ENCODE measurements around the gene CCDC92B. TPM values are rescaled to one million over a fixed set of nuclear protein-coding genes. Genes with fewer than 3 reads are reported as not detected.

Gene CCDC92B
- polyA plus RNA-seq, 1 donor from 2014 or later = 0.32 TPM

GRCh38 chr17:2697611-2698162 lies 51.8 kb downstream of the CCDC92B start:
- Histone ChIP-seq H3K9me3 (ENCODE audit: low read length) (no peaks in the 10 kb centered on the region), H3K27ac (ENCODE audit: low read length) (no peak overlapping the region), H3K9me2 (ENCODE audit: insufficient read depth, low read length) (no peaks in the 10 kb centered on the region), H4K20me1 (ENCODE audit: insufficient read depth) (no peaks in the 10 kb centered on the region), H3K36me3 (ENCODE audit: insufficient read depth, low read length) (no peaks in the 10 kb centered on the region), H3K79me2 (replicated peaks; ENCODE audit: insufficient read depth, low read length) (no peaks in the 10 kb centered on the region), H3K27me3 (ENCODE audit: insufficient read depth, low read depth, low read length) (no peaks in the 10 kb centered on the region), H3K4me3 (ENCODE audit: low read length) (no peak overlapping the region), H3K4me2 (ENCODE audit: low read length) (no peak overlapping the region), H3K9ac (ENCODE audit: low read length) (no peak overlapping the region), H3F3A (ENCODE audit: insufficient read depth, low read length, poor library complexity, severe bottlenecking) (no peaks in the 10 kb centered on the region), H2AFZ (ENCODE audit: low read depth, low read length) (no peak overlapping the region)
- TF ChIP-seq EZH2 (IDR thresholded peaks at IDR 0.05; ENCODE audit: borderline replicate concordance, insufficient read depth, low read length, poor library complexity, severe bottlenecking) (no peak), SMC3 (conservative IDR thresholded peaks at IDR 0.05; ENCODE audit: poor library complexity) (no peak), MXI1 (conservative IDR thresholded peaks at IDR 0.05; ENCODE audit: poor library complexity, severe bottlenecking) (no peak), POLR2AphosphoS5 (IDR thresholded peaks at IDR 0.05) (no peak)

DNA sequence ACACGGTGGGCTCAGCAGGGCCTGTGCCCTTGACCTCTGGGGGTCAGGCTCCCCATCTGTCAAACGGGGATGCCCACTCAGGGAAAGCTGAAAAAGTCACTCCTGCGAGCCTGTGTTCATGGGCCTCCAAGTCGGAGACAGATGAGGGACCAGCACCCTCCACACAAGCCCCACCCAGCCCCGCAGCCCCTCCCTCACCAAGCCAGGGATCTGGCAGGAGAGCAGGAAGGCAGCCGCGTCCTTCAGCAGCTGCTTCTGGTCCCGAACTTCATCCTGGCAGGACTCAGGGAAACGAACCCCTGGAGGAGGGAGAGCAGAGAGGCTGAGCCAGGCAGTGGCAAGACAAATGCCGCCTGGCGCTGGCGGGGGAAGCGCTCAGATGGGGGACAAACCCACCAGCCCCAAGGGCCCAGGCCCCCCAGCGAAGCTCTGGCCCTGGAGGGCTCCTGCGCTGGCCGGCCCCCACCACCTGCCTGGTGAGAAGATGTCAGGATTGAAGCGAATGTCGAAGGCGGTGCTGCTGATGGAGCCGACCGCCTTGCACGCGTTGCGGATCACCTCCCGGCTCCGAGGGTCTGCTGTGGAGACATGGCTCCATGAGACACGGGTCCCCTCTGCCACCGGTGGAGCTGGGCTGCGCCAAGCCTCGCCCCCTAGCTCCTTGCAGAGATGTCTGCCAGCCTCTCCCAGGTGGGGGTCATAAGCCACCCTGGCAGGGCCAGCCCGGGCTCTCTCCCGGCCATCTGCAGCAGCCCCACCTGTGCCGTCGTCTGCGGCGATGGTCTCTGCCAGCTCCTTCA lies 53.3 kb downstream of the CCDC92B start:
- no peaks in the 10 kb centered on the region for H3K36me3 ChIP-seq (ENCODE audit: insufficient read depth, low read length)
- no peaks in the 10 kb centered on the region for H3K27me3 ChIP-seq (ENCODE audit: insufficient read depth, low read depth, low read length)
- H2AFZ ChIP-seq (ENCODE audit: low read depth, low read length) = no peak overlapping the region
- no peak overlapping the region for H3K9ac ChIP-seq (ENCODE audit: low read length)
- H3K9me2 ChIP-seq (ENCODE audit: insufficient read depth, low read length) = no peaks in the 10 kb centered on the region
- no peaks in the 10 kb centered on the region for H4K20me1 ChIP-seq (ENCODE audit: insufficient read depth)
- H3K79me2 ChIP-seq (replicated peaks; ENCODE audit: insufficient read depth, low read length) = no peaks in the 10 kb centered on the region
- no peak overlapping the region for H3K27ac ChIP-seq (ENCODE audit: low read length)
- no peaks in the 10 kb centered on the region for H3F3A ChIP-seq (ENCODE audit: insufficient read depth, low read length, poor library complexity, severe bottlenecking)
- TF ChIP-seq MXI1 (conservative IDR thresholded peaks at IDR 0.05; ENCODE audit: poor library complexity, severe bottlenecking) = no peak
- no peak for TF ChIP-seq TAF1 (IDR thresholded peaks at IDR 0.05; ENCODE audit: low read depth)
- TF ChIP-seq POLR2AphosphoS5 (IDR thresholded peaks at IDR 0.05) = no peak
- TF ChIP-seq REST (IDR thresholded peaks at IDR 0.05; ENCODE audit: borderline replicate concordance) = no peak
- TF ChIP-seq EZH2 (IDR thresholded peaks at IDR 0.05; ENCODE audit: borderline replicate concordance, insufficient read depth, low read length, poor library complexity, severe bottlenecking) = no peak
- TF ChIP-seq EP300 (conservative IDR thresholded peaks at IDR 0.05; ENCODE audit: poor library complexity, severe bottlenecking) = no peak
- TF ChIP-seq, protein P1, sequence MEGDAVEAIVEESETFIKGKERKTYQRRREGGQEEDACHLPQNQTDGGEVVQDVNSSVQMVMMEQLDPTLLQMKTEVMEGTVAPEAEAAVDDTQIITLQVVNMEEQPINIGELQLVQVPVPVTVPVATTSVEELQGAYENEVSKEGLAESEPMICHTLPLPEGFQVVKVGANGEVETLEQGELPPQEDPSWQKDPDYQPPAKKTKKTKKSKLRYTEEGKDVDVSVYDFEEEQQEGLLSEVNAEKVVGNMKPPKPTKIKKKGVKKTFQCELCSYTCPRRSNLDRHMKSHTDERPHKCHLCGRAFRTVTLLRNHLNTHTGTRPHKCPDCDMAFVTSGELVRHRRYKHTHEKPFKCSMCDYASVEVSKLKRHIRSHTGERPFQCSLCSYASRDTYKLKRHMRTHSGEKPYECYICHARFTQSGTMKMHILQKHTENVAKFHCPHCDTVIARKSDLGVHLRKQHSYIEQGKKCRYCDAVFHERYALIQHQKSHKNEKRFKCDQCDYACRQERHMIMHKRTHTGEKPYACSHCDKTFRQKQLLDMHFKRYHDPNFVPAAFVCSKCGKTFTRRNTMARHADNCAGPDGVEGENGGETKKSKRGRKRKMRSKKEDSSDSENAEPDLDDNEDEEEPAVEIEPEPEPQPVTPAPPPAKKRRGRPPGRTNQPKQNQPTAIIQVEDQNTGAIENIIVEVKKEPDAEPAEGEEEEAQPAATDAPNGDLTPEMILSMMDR (IDR thresholded peaks at IDR 0.05; ENCODE audit: poor library complexity, severe bottlenecking) = no peak
- no peak for TF ChIP-seq RAD21 (conservative IDR thresholded peaks at IDR 0.05)
- TF ChIP-seq SMC3 (conservative IDR thresholded peaks at IDR 0.05; ENCODE audit: poor library complexity) = no peak
- H3K4me3 ChIP-seq (ENCODE audit: low read length) = no peak overlapping the region
- no peak overlapping the region for H3K4me2 ChIP-seq (ENCODE audit: low read length)
- no peaks in the 10 kb centered on the region for H3K9me3 ChIP-seq (ENCODE audit: low read length)
